Epithelial cell of esophagus (primary cell): Measurements from ENCODE around the gene SV2C.

Experiments used
- DNase-seq: peaks from one replicate; pipeline ENCODE4 v3.0.0; 2010; ENCODE audit warnings: low read depth
- H3K4me3 ChIP-seq: 2 replicates; pipeline ENCODE4 v1.5.1; 2011; ENCODE audit warnings: mild to moderate bottlenecking, low read length, control low read depth
- TF ChIP-seq, protein P1 (sequence below): IDR thresholded peaks from 2 replicates; pipeline ENCODE4 v1.5.1; 2011; ENCODE audit warnings: low read depth, mild to moderate bottlenecking, low read length, control low read depth, inconsistent platforms; ENCODE audit not compliant: insufficient read depth; ENCODE audit errors: missing control alignments

SV2C gene

DNA sequence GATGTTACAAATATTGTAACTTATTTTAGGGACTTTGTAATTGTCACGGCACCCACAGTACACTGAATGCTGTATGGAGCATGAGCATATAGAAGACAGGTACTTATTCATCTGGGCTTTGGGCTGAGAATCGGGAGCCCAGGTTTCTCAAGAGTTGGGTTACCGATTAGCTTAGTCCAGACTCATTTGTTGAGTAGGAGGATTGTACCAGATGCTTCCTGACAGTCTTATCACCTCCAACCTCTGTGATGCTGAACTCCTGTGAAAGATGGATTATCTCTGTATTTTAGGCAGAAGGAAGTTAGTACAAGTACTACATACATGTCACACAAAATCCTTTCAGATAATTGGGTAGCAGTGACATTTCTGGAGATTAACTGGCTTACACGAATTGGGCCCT is 79.2 kb downstream of the SV2C start:
- no peak for DNase-seq
- H3K4me3 ChIP-seq, result no peak overlapping the region
- TF ChIP-seq, protein P1, sequence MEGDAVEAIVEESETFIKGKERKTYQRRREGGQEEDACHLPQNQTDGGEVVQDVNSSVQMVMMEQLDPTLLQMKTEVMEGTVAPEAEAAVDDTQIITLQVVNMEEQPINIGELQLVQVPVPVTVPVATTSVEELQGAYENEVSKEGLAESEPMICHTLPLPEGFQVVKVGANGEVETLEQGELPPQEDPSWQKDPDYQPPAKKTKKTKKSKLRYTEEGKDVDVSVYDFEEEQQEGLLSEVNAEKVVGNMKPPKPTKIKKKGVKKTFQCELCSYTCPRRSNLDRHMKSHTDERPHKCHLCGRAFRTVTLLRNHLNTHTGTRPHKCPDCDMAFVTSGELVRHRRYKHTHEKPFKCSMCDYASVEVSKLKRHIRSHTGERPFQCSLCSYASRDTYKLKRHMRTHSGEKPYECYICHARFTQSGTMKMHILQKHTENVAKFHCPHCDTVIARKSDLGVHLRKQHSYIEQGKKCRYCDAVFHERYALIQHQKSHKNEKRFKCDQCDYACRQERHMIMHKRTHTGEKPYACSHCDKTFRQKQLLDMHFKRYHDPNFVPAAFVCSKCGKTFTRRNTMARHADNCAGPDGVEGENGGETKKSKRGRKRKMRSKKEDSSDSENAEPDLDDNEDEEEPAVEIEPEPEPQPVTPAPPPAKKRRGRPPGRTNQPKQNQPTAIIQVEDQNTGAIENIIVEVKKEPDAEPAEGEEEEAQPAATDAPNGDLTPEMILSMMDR, result no peak

DNA sequence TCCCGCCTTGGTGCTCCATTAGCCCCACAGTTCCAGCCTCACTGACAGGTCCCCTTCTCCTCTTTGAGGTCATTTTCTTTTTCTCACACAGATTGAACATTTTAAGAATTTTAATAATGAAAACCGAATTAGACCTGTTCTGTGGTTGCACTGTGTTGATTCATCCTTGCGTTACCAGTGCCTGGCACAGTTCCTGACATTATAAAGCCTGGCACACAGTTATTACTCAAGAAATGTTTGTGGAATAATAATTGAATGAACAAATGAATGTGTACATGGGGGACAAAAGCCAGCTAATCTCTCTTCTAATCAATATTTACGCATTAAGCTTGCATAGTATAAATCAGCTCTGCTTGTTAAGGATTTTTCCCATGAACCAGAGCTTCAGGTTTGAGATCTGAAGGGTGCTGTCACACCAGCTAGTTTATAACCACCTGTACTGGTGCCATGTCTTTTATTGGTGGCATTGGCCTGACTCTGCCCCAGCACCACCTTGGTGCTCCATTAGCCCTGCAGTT is 80.0 kb downstream of the SV2C start:
- peak; percentile 13 for DNase-seq
- no peak overlapping the region for H3K4me3 ChIP-seq
- TF ChIP-seq, protein P1, result no peak

DNA sequence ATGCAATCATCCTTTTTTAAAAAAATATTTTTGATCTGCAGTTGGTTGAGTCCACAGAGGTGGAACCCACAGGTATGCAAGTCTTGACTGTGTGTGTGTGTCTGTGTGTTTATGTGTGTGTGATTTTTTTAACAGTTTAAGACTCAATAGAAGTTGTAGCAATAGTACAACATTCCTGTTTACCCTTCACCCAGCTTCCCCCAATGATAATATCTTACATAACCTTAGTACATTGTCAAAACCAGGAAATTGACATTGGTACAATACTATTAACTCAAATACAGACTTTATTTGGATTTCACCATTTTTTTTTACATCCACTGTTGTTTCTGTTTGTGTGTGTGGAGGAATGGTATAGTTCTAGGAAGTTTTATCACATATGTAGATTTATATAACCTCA is 81.8 kb downstream of the SV2C start:
- TF ChIP-seq, protein P1, result no peak
- no peak overlapping the region for H3K4me3 ChIP-seq
- DNase-seq, result no peak

DNA sequence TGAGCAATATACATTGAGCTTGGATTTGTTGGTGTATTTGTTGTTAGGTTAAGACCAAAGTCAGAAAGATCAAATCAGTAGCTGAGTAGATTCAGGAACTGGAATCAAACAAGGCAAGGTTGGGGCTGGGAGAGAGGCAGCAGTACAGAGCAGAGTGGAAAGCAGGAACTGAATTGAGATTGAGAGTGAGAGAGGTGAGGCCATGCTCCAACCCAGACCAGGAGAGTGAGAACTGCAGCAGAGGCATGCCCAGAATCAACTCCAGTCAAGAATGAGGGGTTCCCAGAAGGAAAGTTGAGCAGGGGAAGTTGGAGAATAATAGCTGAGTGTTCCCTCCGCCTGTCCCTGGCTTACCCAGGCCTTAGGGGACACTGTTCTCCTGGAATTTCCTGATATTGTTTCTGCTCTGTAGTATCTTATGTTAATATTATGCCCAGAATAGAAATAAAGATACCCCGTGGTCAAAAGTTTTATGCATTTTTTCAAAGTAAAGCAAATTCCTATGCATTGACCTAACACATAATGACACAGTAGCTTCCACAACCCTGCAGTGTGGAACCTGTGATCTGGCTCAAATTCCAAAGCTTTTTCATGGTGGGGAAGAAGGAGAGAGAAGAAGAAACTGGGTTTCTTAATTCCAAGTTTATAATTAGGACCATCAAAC is 82.7 kb downstream of the SV2C start:
- H3K4me3 ChIP-seq, result no peak overlapping the region
- no peak for DNase-seq
- TF ChIP-seq, protein P1, result no peak

DNA sequence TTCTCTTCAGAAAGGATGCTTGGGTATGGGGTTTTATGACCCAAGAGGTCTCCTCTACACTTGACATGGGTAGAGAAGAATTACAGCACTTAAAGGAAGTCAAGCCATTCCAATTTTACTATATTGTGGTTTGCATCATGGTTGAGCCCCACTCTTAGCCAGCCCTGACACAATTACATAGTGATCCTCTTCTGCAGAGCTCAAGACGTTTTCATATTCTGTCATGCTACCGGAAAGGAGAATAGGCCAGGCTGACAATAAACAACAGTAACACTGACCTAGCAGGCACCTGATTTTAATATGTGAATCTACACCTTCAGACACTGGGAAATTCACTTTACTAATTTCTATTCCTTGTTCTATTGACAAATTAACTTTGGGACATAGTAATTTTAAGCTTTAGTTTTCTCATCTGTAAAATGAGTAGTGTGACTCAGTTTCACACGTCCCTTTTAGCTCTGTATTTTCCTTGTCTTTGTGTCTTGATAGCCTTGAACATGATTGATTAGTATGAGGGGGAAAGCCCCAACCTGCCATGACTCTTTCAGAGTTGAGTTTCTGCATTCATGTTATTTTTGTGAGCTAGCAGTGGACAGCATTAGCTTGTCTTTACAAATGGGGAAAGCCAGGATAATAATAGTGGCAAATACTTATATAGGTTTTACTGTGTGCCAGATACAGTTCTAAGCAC is 83.8 kb downstream of the SV2C start:
- DNase-seq, result no peak
- TF ChIP-seq, protein P1, result no peak
- H3K4me3 ChIP-seq, result no peak overlapping the region

DNA sequence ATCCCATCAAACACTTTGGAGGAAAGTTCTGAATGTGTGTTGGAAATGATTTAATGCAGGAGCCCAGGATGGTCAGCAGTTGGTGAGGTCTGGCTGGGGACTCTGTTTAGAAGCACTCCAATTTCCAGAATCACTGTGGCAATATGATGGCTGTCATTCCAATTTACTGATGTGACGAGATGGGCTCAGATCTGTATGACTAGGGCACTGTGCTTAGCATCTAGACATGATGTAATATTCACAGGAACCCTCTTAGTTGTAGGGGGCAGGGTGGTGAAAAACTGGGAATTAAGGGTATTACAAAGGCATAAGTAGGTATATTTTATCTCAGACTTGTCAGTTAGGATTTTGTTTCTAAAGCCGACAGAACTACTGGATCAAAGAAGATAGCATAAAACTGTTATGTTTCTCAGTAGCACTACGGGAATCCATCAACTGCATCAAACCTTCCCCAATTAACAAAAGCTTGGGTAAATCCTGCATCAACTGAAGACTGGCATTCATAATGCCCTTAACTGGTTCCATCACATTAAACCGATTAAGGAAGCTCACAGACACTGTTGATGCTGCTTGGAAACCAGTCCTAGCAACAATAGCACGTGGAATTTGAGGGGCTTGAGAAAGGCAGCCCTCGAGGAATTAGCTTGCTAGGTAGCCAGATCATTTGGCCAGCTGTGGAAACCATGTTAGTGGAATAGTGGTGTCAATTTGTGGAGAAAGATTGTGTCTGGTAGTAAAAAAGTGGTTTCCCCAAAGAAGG is 86.1 kb downstream of the SV2C start:
- TF ChIP-seq, protein P1, result no peak
- no peak overlapping the region for H3K4me3 ChIP-seq
- no peak for DNase-seq
